ELF-1 (cell line): ENCODE results near the gene TLR10.

ENCODE experiments used
- DNase-seq: peaks from one replicate; pipeline ENCODE4 v3.0.0-alpha.2; 2016; ENCODE audit warnings: low read depth, low spot score

The TLR10 gene

DNA sequence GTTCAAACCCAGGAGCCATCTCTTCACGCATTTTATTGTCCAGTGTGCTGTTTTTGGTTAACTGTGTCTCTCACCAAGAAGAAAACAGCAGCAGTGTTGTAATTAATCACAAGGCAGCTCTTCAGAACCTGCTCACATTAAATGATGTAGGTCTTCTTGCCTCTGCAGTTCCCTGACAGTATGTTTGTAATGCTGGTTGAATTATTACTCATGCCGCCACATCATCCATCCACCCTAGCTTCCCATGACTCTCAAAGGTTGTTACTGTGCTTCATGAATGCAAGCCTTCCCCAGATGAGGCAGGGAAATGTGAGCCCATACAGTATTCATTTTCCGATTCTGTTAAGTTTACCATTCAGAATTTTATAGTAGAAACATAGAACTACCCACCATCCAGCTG lies 17.4 kb downstream of the TLR10 start:
- DNase-seq: no peak

DNA sequence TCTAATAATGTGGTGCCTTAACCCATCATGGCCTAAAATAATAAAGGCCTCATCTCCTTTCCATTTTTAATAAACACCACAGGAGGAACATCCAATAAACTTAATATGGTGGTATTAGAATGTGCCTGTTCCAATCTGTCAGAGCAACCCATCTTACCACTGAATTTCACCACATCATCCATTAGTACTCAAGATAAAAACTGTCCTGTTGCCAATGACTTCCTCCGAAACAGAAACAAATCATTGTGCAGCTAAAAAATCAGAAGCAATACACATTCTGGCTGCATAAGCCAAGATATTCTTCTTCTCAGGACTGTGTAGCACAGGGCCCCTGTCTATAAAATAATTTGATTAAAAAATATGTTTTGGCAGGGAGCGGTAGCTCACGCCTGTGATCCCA lies 18.5 kb downstream of the TLR10 start:
- no peak for DNase-seq

DNA sequence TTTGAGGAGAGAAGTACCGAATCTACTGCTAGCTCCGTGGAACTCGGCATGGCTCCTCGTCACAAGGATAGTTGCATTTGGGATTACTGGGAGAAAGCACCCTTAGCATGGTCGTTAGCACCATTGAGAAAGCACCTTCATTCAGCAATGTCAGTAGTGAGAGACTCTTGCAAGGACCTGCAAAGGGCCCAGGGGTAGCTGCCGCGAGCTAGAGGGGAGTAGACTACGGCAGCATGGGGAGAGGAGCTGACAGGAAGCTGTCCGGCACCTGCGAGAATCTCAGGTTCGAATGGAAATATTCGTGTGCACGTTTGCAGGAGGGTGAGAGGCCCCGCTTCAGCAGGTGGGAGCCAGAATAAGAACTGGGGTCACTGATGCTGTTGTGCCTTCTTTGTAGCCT lies 20.2 kb downstream of the TLR10 start:
- no peak for DNase-seq

DNA sequence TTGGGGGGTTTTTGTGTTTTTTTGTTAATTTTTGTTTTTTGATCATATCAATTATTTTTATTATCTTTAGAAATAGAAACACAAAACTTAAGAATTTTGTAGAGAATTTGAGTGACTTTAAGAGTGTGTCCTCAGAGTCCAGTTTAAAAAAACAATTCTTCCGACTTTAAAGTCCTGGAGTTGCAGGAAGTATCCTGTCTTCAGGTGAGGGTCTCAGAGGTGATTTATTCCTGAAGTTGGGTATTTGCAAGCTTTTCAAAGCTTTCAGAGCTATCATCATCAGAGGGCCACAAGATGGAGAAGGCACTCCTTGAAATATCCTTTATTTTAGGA lies 23.0 kb downstream of the TLR10 start:
- no peak for DNase-seq

DNA sequence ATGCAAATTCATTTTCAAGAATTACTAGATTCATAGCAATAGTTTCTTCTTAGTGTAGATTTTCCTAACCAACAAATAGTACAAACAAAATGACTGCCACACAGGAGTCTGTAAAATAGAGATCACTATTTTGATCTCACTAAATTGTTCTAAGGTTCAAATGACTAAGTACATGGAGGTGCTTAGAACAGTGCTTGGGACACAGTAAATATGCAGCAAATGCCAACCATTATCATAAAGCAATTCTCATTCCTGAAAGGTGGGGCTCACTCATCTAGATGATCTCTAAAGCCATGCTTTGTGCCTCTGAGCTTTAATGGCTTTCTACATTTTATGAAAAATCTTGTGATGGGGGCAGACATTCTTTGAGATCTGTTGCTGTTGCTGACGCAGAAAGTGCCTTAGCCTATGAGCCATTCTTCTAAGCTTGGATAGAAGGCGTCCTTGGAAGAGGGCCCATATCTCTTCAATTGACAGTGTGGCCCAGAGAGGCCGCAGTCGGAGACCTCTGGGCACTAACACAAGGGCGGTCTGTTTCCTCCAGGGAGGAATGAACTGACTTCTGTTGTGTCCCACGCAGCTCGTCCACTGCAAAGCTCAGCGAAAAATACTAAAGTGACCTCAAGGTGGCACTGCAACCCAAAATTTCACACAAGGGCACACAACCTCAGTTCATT lies 23.5 kb downstream of the TLR10 start:
- peak; percentile 72 for DNase-seq

DNA sequence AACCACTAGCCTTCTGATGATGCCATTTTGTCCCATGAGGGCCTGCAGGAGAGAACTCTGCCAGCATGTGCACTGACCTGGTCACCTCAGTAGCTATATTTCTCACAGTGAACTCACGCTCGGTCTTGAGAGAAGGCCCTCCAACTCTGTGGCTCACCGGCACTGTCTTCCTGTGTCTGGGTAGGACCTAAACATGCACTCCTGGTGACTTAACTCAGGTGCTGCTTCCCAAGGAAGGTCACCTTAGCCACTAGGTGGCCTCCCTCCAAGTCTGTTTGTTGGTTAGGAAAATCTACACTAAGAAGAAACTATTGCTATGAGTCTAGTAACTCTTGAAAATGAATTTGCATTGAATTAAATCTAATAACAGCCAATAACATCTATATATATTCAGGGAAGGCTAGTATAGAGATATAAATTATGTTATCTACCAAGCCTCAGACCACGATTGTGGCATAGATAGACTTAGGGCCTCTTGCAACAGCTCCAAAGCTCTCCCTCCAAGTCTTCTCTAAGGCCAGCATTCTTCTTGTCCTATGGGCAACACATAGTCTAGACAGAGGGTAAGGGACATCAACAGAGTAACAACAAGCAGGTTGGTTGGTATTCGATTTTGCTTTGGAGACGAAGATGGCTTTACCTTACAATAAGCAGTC lies 24.7 kb downstream of the TLR10 start:
- DNase-seq: peak; percentile 41

DNA sequence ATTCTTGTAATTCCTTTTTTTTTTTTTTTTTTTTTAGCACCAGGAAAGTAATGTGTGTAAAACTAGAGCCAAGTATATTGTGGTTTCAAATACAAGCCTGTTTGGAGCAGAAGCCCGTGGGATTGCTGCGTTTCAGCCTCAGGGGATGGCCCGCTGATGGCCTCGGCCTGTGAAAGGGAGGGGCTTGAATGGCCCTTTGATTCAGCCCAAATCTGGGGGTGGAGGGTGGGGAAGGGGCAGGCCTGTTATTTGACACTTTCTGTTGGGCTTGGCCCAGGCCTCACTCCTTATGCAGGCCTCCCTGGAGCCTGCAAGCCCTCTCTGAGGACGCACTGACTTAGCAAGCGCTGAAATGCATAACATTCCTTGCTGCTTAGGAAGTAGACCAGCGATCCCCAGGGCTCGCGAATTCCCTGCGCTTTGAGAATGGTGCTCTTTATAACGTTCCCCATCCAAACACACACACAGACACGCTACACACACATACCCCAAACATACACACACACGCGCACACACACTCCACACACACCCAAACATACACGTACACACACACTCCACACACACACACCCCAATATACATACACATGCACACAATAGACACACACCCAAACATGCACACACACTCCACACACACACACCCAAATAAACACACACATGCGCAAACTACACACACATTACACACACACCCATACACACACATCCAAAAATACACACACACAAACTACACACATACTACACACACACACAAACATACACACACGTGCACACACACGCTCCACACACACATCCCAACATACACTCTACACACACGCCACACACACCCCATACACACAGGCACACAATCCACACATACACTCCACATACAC lies 29.6 kb downstream of the TLR10 start:
- DNase-seq: peak; percentile 99

DNA sequence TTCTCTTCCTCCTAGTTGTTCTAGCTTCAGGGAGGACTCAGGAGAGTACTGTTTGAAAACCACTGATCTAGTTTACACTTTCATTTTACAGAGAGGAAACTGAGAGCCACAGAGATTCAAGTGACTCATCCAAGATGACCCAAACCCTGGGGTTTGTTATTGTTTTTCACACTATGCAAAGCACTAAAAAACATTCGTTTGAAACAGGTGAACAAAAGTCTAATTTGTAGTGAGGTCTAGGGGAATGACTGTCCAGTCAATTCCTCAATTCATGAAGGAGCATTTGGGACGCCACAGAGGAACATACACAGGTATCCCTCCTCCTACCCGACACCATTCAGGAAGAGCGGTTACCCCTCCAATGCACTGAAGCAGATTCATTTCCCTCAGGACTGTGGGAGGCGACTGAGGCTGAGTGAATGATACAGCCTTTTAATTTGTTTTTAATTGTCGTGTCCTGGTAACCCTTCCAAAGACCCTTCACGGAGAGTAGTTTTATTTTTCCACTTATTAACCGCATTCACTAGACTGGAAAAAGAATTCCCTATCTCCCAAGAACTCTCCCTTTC lies 30.3 kb downstream of the TLR10 start:
- DNase-seq: peak; percentile 21

DNA sequence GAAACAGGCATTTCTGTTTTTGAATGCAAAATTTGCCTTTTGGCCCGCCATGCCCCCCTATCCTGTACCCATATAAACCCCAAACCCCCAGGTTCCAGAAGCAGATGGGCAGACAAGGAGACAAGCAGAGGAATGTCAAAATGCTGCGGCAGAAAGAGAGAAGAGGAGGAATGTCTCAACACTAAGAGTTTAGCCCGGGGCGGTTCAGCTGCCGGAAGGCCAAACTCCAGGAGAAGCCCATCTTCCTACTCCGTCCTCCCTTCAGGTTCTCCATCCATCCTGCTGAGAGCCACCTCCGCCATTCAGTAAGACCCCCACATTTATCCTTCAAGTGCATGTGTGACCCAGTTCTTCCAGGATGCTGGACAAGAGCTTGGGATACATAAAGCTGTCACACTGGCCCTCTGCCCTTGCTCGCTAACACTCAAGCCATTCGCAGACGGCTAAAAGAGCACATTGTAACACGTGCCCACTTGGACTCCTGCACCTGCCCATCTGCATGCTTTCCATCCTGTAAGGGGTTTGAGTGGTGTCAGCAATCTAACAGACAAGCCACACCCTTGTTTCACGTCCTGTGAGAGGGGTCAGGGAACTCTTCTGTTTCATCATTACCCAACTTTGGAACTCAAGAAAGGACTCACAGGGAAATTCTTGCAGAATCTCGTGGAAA lies 31.3 kb downstream of the TLR10 start:
- peak; percentile 58 for DNase-seq

DNA sequence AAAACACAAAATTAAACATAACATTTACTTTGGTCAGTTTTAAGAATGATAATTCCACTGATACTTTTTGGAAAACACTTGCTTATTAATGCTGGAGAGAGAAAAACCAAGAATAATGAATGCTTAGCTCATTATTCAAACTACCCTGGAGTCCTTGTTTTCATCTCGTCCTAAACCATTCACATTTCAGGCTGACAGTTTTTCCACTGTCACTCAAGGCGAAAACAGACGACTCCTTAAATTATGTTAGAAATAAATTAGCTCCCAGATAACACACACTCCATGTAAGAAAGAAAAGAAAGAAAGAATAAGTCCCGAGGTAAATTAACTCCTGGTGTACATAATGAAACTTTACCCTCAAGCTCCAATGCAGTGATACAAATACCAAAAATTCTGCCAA lies 33.5 kb downstream of the TLR10 start:
- DNase-seq: no peak

DNA sequence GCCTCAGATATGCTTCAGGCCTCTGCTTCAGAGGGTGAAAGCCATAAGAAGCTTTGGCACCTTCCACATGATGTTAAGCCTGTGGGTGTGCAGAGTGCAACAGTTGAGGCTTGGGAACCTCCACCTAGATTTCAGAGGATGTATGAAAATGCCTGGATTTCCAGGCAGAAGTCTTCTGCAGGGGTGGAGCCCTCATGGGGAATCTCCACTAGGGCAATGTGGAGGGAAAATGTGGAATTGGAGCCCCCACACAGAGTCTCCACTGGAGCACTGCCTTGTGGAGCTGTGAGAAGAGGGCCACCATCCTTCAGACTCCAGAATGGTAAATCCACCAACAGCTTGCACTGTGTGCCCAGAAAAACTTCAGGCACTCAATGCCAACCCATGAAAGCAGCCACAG lies 35.2 kb downstream of the TLR10 start:
- no peak for DNase-seq

DNA sequence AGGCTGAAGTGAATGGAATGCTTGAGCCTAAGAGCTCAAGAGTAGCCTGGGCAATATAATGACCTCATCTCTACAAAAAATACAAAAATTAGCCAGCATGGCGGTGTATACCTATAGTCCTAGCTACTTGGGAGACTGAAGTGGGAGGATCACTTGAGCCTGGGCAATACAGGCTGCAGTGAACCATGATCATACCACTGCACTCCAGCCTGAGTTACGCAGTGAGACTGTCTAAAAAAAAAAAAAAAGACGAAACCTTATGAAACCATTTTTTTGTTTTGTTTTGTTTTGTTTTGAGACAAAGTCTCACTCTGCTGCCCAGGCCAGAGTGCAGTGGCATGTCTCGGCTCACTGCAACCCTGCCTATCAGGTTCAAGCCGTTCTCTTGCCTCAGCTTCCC lies 36.9 kb downstream of the TLR10 start:
- no peak for DNase-seq

DNA sequence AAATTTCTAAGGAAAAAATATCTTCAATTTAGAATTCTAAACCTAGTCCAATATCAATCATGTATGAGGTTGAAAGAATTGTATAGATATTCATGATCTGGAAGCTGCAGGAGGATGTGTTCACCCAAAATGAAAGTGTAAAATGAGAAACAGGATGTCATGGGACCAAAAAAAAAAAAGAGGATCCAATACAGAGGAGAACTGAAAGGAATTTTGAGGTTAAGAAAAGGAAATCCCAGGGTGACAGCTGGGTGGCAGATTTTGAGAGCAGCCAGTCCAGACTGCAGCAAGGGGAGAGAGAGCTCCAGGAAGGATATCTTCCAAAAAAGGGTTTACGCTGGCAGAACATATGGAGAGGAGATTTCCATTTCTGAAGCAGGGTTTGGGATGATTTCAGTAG lies 38.9 kb downstream of the TLR10 start:
- no peak for DNase-seq

DNA sequence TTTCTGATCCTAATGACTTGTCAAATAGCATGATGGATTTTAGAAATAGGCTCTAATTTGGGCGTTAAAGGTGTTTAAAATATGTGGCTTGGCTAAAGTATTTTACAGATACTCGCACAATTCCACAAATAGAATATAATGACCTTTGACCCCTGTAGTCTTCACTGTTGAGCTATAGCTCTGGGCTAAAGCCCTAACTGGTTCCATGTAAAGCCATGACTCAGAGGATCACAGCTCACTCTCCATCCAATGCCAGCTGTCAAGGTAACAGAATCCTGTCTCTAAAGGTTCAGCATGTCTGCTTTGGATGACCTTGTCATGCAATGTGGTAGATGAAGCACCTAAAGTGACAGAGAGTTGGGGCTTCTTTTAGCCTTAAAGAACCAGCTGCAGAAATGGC lies 42.5 kb downstream of the TLR10 start:
- no peak for DNase-seq

DNA sequence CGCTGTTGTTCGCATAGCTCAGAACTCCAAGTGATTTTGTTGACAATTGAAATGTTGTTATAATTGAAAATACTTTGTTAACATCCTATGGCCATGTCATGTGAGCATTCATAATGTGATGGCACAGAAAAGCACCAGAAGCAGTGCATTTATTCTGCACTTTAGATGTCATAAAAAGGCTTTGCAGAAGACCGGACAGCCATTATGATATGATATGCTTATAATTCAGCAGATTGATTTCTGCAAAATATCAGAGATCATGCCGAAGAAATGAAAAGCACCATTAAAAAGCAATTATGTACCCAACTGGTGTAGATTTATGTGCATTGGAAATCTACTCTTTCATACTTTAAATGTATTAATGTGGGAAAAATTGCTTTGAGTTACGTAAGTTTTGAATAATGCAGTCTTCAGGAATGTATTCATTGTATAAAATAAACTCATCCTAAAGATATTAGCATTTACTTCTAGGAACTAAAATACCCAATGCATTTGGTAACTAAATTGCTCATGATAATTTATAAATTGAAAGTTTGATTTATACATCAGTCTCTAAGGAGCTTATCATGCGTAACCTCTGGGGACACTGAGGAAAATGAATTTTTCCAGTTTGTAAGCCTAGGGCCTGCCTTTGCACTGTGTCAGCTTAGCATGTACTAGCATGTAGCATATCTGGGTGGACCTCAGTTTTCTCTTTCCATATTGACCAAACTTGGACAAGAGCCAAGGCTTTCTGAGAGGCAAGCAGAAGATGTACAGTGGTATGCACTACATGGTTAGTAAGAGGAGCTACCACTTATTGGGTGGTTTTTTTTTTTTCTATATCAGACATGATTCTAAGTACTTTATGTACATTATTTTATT lies 43.6 kb downstream of the TLR10 start:
- no peak for DNase-seq

DNA sequence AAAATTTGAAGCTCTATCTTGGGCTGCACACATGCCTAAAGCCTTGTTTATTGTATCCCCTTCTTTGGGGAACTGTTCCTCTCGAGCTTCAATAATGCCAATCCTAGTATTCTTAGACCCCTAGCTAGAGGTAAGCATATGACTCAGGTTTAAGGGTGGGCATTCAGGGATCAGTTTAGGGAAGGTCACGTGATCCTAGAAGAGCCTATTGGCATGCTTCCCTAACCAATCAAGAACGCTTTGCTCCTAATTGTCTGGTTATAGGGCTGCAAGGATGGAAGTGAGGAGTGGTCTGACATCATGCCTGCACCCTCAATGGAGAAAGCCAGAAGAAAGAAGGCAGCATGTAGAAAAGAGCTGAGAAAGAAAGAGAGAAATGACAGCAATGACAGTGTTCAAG lies 46.9 kb downstream of the TLR10 start:
- no peak for DNase-seq

DNA sequence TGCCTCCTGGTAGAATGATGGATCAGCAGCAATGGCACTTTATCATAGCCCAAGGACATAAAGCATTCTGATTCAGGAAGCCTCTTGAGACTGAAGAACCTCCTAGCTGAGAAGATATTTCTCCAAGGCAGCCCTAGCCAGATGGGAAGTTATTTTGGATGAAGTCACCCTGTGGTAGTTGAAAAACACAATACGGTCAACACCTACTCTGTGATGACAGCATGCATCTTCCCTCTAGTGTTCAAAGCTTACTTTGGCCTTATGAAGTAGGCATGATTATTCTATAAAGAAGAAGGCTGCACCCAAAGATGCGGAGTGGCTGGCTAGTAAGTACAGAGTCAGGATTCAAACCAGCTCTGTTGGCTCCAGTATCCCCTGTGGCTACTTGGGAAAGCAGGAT lies 47.9 kb downstream of the TLR10 start:
- no peak for DNase-seq

DNA sequence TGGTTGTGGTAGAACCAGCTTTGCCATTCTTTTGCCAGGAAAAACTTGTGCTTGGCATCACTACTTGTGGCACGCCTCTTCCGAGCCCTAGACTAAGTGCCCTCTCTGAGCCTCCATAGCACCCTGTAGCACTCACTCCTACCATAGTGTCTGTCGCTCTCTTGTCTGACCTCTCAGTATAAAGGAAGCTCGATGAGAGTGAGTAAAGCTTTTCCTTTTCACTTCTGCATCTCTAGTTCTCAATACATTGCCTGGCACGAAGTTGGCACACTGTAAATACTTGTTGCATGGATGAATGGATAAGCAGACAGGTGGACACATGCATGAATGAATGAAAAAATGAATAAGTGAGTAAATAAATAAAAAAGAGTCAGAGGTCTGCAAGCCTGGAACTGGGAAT lies 48.3 kb downstream of the TLR10 start:
- no peak for DNase-seq

DNA sequence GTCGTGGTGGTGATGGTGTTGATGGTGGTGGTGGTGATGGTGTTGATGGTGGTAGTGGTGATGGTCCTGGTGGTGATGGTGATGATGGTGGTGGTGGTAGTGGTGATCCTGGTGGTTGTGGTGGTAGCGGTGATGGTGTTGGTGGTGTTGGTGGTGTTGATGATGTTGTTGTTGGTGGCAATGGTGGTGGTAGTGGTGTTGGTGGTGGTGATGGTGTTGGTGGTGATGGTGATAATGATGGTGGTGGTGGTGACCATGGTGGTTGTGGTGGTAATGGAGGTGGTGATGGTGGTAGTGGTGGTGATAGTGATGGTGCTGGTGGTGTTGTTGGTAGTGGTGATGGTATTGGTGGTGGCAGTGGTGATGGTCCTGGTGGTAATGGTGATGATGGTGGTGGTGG lies 49.1 kb downstream of the TLR10 start:
- no peak for DNase-seq

DNA sequence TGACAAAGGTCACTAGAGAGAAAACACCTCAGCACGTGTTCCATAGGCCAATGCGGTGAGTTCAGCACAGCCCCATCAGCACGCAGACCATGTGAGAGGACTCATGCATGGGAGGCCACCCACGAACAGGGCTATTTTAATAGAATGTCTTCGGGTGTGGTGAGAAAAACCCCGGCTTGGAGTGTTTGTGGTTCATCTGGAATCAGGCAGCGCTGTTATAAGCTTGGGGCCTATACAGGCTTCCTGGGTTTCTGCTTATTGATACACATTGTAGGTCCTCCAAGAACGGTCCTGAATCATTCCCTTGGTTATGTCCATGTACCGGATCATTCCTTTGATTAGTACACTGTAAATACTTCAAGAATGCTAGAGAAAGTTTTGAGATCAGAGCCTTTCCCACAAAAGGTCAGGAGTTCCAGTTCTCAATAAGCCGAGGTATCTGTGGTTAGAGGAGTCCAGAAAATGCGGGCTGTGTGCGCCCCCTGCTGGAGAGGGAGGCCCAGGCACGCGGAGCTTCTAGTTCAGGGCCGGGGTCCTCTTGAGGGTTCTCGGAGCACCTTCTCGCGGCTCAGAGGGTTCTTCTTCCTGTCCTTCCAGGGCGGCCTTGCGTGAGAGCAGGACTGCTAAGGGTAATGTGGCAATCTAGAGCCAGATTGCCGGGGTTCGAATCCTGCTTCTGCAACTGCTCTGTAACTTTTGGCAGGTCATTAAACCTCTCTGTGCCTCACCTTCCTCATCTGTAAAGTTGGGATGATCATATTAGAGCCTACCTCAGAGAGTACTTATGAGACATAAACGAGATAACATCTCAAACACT lies 51.8 kb downstream of the TLR10 start:
- peak; percentile 96 for DNase-seq
